ENCODE results near the gene SPPL2C.

SPPL2C gene

GRCh38 chr17:45886852-45887251 is 42.2 kb downstream of the SPPL2C start:
- H3K4me3 ChIP-seq (replicated peaks; ENCODE audit: low read depth, low read length): no peak overlapping the region
- TF ChIP-seq CTCF (IDR thresholded peaks at IDR 0.05; ENCODE audit: low read depth, low read length, missing control alignments): no peak
- no peak for DNase-seq (ENCODE audit: extremely low read depth, low read depth)

GRCh38 chr17:45888392-45888791 is 43.7 kb downstream of the SPPL2C start:
- TF ChIP-seq CTCF (IDR thresholded peaks at IDR 0.05; ENCODE audit: low read depth, low read length, missing control alignments): no peak
- DNase-seq (ENCODE audit: extremely low read depth, low read depth): no peak
- no peak overlapping the region for H3K4me3 ChIP-seq (replicated peaks; ENCODE audit: low read depth, low read length)

- no peak for DNase-seq (ENCODE audit: extremely low read depth, low read depth)
- TF ChIP-seq CTCF (IDR thresholded peaks at IDR 0.05; ENCODE audit: low read depth, low read length, missing control alignments): no peak
- H3K4me3 ChIP-seq (replicated peaks; ENCODE audit: low read depth, low read length): no peak overlapping the region
These were observed 44.9 kb downstream of the SPPL2C start for GRCh38 chr17:45889579-45889978.

- no peak for TF ChIP-seq CTCF (IDR thresholded peaks at IDR 0.05; ENCODE audit: low read depth, low read length, missing control alignments)
- DNase-seq (ENCODE audit: extremely low read depth, low read depth): no peak
- H3K4me3 ChIP-seq (replicated peaks; ENCODE audit: low read depth, low read length): peak overlapping the region; percentile 36
These were observed 49.0 kb downstream of the SPPL2C start for GRCh38 chr17:45893725-45894021.

GRCh38 chr17:45894022-45894784 is 49.5 kb downstream of the SPPL2C start, which contains the start of gene MAPT:
Gene MAPT, plus strand, starts transcription at chr17:45894554. Its CDS starts 67,784 bp downstream, at chr17:45962338.
- TF ChIP-seq CTCF (IDR thresholded peaks at IDR 0.05; ENCODE audit: low read depth, low read length, missing control alignments): peak; percentile 75
- H3K4me3 ChIP-seq (replicated peaks; ENCODE audit: low read depth, low read length): peak within 1 kb of the TSS; percentile 50
- DNase-seq (ENCODE audit: extremely low read depth, low read depth): peak; percentile 65

- no peak for DNase-seq (ENCODE audit: extremely low read depth, low read depth)
- TF ChIP-seq CTCF (IDR thresholded peaks at IDR 0.05; ENCODE audit: low read depth, low read length, missing control alignments): no peak
- H3K4me3 ChIP-seq (replicated peaks; ENCODE audit: low read depth, low read length): peak overlapping the region; percentile 50
These were observed 50.8 kb downstream of the SPPL2C start for GRCh38 chr17:45895304-45895968.
